Cardiac fibroblast (primary cell): ENCODE results near the gene FOXK1.

Experiments used
- DNase-seq, 2 donors: peaks; one replicate each; pipeline versions ENCODE4 v3.0.0 to v3.0.0-alpha.2; 2010; ENCODE audit warnings: low read depth in 2 of 2
- H3K4me3 ChIP-seq, 2 donors: replicated peaks in 1 of 2; 1 replicate in 1 of 2; 2 replicates in 1 of 2; pipeline ENCODE4 v1.5.1; 2011; ENCODE audit warnings: low read depth in 2 of 2, low read length in 2 of 2, mild to moderate bottlenecking in 2 of 2, moderate library complexity in 1 of 2
- TF ChIP-seq, protein P1 (sequence below): IDR thresholded peaks from one replicate; pipeline ENCODE4 v1.5.1; 2011; ENCODE audit warnings: low read depth, mild to moderate bottlenecking, low read length, inconsistent platforms

FOXK1 gene

DNA sequence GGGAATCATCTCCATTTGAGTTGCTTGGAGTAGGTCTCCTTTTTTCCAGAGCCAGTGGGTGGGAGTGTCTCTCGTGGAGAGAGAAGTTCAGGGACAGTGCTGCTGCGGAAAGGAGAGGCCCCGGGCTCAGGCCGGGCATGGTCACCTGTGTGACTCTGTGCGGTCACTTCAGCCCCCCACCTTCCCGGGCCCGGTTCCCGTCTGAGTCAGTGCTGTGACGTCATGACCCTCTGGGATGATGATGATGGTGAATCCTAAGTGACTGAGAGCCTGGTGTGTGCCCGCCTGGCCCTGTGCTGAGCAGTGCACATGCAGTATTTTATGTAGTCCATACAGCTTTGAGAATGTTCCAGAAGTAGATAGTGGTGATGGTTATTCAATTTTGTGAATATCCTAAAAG lies 60.8 kb downstream of the FOXK1 start:
- no peak overlapping the region for H3K4me3 ChIP-seq
- peak in 1 of 2 donors; percentile 25 for DNase-seq
- TF ChIP-seq, protein P1, sequence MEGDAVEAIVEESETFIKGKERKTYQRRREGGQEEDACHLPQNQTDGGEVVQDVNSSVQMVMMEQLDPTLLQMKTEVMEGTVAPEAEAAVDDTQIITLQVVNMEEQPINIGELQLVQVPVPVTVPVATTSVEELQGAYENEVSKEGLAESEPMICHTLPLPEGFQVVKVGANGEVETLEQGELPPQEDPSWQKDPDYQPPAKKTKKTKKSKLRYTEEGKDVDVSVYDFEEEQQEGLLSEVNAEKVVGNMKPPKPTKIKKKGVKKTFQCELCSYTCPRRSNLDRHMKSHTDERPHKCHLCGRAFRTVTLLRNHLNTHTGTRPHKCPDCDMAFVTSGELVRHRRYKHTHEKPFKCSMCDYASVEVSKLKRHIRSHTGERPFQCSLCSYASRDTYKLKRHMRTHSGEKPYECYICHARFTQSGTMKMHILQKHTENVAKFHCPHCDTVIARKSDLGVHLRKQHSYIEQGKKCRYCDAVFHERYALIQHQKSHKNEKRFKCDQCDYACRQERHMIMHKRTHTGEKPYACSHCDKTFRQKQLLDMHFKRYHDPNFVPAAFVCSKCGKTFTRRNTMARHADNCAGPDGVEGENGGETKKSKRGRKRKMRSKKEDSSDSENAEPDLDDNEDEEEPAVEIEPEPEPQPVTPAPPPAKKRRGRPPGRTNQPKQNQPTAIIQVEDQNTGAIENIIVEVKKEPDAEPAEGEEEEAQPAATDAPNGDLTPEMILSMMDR: no peak

DNA sequence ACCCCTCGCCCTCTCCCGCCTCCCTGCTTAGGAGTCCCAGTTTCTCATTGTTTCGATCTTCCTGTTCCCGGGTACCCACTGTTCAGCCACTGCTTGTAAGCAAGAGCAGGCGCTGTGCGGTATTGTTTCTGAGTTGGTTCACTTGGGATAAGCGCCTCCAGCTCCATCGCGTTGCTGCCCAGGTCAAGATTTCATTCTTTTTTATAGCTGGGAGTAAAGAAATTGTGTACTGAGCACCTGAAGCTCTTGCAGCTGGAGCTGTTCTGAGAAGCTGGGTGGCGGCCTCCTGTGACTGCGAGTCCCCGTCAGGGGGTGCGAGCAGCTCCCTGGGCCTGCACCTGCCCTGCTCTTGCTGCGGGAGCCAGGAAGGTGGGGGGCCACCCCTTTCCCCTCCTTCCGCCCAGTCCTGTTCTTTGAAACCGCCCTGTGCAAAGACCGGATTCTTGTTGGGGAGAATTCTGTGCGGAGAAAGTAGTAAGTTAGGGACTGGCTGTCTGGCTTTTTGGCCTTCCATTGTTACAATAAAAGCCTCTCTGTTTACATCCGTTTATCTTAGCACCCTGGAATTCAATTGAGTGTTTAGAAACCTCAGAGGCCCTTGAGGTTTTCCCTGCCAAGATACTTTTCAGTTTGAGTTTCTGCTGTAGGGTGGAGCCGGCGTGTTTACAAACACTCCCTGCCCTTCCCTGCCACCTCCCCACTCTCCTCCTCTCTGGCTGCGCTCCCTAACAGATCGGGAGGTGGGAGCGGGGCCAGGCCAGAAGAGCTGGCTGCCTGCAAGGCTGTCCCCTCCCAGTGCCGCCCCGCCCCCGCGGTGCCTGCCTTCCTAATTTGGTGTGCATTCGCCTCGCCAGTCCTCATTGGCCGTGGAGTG lies 62.5 kb downstream of the FOXK1 start:
- TF ChIP-seq, protein P1: no peak
- peak; percentile 100 for DNase-seq
- H3K4me3 ChIP-seq: peak overlapping the region in 1 of 2 donors; percentile 19

DNA sequence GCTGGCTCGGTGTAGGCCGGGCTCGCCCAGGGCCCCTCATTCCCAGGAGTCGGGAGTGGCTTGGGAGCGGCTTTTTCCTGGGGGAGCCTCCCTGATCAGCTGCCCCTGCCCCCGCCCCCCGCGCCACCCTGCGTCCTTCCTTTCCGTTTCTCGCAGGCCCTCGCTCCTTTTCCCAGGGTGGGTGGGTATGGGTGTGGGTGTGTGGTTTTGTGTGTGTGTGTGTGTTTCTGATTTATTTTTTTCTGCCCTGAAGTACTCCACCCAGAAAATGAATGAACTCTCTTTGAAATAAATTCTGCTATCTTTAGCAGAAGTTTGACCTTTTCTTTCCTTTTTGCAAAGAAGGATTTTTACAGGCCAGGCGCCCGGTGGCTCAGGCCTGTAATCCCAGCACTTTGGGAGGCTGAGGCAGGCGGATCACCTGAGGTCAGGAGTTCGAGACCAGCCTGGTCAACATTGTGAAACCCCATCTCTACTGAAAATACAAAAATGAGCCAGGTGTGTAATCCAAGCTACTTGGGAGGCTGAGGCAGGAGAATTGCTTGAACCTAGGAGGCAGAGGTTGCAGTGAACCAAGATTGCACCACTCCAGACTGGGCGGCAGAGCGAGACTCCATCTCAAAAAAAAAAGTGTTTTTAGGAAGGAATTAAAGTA lies 63.3 kb downstream of the FOXK1 start:
- H3K4me3 ChIP-seq: peak overlapping the region in 1 of 2 donors; percentile 35
- TF ChIP-seq, protein P1: no peak
- DNase-seq: no peak

DNA sequence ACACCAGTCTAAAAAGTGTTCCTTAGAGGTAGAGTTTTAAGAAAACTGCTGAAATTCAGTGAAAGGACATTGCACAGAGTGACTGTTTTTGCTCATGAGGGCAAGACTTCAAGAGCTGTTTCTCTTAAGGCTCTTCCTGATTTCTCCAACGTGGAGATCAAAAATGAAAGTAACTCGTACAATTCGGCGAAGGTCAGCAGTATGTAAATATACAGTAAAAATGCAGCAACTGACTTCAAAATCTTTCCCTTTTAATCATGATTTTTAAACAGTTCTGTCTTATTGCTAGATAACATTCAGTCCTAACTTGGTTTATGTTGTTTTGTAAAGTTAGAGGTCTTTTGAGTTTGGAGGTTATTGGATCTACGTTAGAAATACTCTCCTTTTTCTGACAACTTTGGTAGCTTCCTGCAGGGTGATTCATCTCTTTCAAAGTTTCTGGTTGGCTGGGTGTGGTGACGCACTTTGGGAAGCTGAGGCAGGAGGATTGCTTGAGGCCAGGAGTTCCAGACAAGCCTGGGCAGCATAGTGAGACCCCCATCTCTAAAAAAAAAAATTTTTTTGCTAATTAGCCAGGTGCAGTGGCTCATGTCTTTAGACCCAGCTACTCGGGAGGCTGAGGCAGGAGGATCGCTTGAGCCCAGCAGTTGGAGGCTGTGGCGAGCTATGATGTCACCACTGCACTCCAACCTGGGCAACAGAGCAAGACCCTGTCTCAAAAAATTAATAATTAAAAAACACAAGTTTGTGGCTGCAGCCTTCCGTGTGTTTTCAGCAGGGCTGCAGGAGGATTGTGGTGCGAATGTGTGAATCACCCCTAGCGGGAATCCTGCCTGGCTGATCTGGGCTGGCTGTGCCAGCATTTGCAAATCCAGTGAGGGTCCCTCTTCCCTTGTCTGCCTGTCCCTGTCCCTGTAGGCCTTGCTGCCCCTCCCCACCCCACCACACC lies 64.2 kb downstream of the FOXK1 start:
- H3K4me3 ChIP-seq: peak overlapping the region in 1 of 2 donors; percentile 35
- TF ChIP-seq, protein P1: no peak
- peak; percentile 77 to 87 for DNase-seq

DNA sequence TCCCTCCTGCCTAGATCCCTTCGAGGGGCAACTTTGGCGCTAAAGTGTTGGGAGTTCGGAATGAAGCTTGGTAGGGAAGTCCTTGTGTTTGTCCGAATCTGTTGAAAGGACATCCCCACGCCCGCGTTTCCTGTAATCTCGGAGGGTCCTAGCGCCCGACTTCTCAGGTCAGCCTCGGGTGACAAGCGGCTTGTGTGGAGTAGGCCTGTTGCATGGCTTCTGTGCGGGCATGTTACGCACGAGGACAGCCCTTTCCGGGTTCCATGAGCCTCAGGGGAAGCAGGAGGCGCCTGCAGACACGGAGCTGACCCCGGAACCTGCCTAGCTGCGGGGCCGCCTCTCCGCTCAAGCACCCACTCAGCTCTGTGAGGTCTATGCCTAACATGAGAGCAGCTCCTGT lies 64.9 kb downstream of the FOXK1 start:
- no peak for DNase-seq
- TF ChIP-seq, protein P1: no peak
- no peak overlapping the region for H3K4me3 ChIP-seq

DNA sequence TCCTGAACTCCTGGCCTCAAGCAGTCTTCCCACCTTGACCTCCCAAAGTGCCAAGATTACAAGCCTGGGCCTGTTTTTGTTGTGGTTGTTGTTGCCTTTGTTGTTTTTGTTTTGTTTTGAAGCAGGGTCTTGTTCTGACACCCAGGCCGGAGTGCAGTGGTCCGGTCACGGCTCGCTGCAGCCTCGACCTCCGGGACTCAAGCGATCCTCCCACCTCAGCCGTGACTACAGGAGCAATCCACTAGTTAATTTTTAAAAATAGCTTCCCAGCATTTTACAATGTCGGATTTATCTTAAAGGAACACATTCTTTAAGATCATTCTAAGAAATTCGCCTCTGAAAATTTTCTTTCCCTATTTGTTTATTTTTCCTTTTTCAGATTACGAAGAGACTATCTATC lies 65.7 kb downstream of the FOXK1 start:
- no peak overlapping the region for H3K4me3 ChIP-seq
- TF ChIP-seq, protein P1: no peak
- no peak for DNase-seq
